Transverse colon (tissue), 4 donors: ENCODE measurements around the gene SMURF2. TPM values are rescaled to one million over a fixed set of nuclear protein-coding genes. Genes with fewer than 3 reads are reported as not detected.

Source experiments
- DNase-seq: peaks from one replicate; pipeline ENCODE4 v3.0.0-alpha.2; 2019
- H3K27ac ChIP-seq, 4 donors: fragments of 200-600 bp; sonication (generic); 2 replicates each; pipeline ENCODE4 v1.5.1; 2016 to 2018; ENCODE audit warnings: inconsistent platforms in 4 of 4
- H3K27me3 ChIP-seq: fragments of 200-600 bp; sonication (generic); 2 replicates; pipeline ENCODE4 v1.5.1; 2017; ENCODE audit warnings: inconsistent platforms
- H3K36me3 ChIP-seq, 4 donors: fragments of 200-600 bp; sonication (generic); 2 replicates each; pipeline ENCODE4 v1.5.1; 2017 to 2019; ENCODE audit warnings: inconsistent platforms in 4 of 4
- H3K4me1 ChIP-seq, 4 donors: fragments of 200-600 bp; sonication (generic); 2 replicates each; pipeline ENCODE4 v1.5.1; 2017 to 2020; ENCODE audit warnings: inconsistent platforms in 4 of 4
- H3K4me3 ChIP-seq, 4 donors: fragments of 200-600 bp; sonication (generic); 1 replicate in 1 of 4; 2 replicates in 3 of 4; pipeline versions ENCODE4 v1.5.1 to v1.6.1; 2017 to 2019; ENCODE audit warnings: inconsistent platforms in 4 of 4
- H3K9me3 ChIP-seq, 2 donors: fragments of 200-600 bp; sonication (generic); 2 replicates each; pipeline ENCODE4 v1.5.1; 2017 to 2019; ENCODE audit warnings: inconsistent platforms in 2 of 2
- CTCF ChIP-seq, 5 experiments: fragments of 200-600 bp in 3 of 5; fragments of 450-650 bp in 2 of 5; sonication (generic) in 3 of 5; IDR thresholded peaks; 1 replicate in 2 of 5; 2 replicates in 3 of 5; pipeline ENCODE4 v1.5.1; 2016 to 2017; ENCODE audit warnings: antibody characterized with exemption in 5 of 5, inconsistent platforms in 3 of 5, mild to moderate bottlenecking in 2 of 5, moderate library complexity in 1 of 5
- EP300 ChIP-seq: sonication (generic); formaldehyde crosslinking; IDR thresholded peaks from one replicate; pipeline ENCODE4 v1.6.1; 2017; ENCODE audit warnings: antibody characterized with exemption, low read depth
- POLR2A ChIP-seq: fragments of 450-650 bp; IDR thresholded peaks from one replicate; pipeline ENCODE4 v1.6.1; 2016; ENCODE audit warnings: antibody characterized with exemption, mild to moderate bottlenecking, moderate library complexity
- POLR2AphosphoS5 ChIP-seq, 3 donors: sonication (generic); formaldehyde crosslinking; IDR thresholded peaks; one replicate each; pipeline ENCODE4 v1.6.1; 2016; ENCODE audit warnings: antibody characterized with exemption in 3 of 3
- WGBS, 2 donors: methylation state at CpG; one replicate each; pipeline ENCODE4 v1.1.5; 2018; ENCODE audit warnings: low coverage in 1 of 2; 5-methylcytosine and 5-hydroxymethylcytosine counted together
- in situ Hi-C, 4 donors: fragments of 200-750 bp; cut with MboI; loops; one replicate each; pipeline versions ENCODE4 v1.15.0 to v1.15.1; 2017; ENCODE audit warnings: low sequenced_read_pairs in 3 of 4, low pct_ligation_motif_present in 1 of 4, low pct_unique_long_range_greater_than_20kb in 1 of 4
- intact Hi-C: fragments of 100-400 bp; cut with DNase I; formaldehyde crosslinking; loops from one replicate; pipeline ENCODE4 v1.15.1; 2023; ENCODE audit warnings: low total_unique reads
- total RNA-seq, 4 donors: library from RNA; depleted of rRNA; stranded (reverse); fragments of >200 nt; gene quantifications; one replicate each; pipeline ENCODE4 v1.1.0, GENCODE V29; 2016

The SMURF2 gene
- total RNA-seq, 4 donors from 2014 or later: 5.0 to 27.0 (median 14.0) TPM

- intact Hi-C loops (loop anchor here (5.0 kb wide), 1 partner anchor 630 kb away; the partner anchor contains the start of gene ICAM2), in situ Hi-C loops (no loop called here)
- Histone ChIP-seq H3K4me1 (peaks cover 0 to 39% (median 8%) of the 10 kb centered on the region in 4 donors), H3K27ac (no peak overlapping the region), H3K4me3 (no peak overlapping the region), H3K9me3 (peaks cover 0 to 4% of the 10 kb centered on the region in 2 donors), H3K27me3 (no peaks in the 10 kb centered on the region), H3K36me3 (no peaks in the 10 kb centered on the region)
- no peak for TF ChIP-seq CTCF (IDR thresholded peaks at IDR 0.05)
- no peak for TF ChIP-seq EP300
- TF ChIP-seq POLR2A: no peak
- DNase-seq: no peak
- 75 to 79% methylated on average over 3 of the region's 3 CpGs for WGBS, 2 donors
Observed at GRCh38 chr17:64651889-64652288, 10.2 kb downstream of the SMURF2 start.

GRCh38 chr17:64648234-64648633 lies 13.9 kb downstream of the SMURF2 start:
- intact Hi-C loops (no loop called here), in situ Hi-C loops (no loop called here)
- H3K36me3 ChIP-seq: no peaks in the 10 kb centered on the region
- TF ChIP-seq POLR2AphosphoS5 (IDR thresholded peaks at IDR 0.05): no peak
- TF ChIP-seq POLR2A: no peak
- no peak for TF ChIP-seq EP300
- DNase-seq: no peak
- H3K4me1 ChIP-seq: peaks cover 0 to 28% (median 2%) of the 10 kb centered on the region in 4 donors
- H3K4me3 ChIP-seq: no peak overlapping the region
- H3K27ac ChIP-seq: no peak overlapping the region
- 58 to 64% methylated on average over 1 of the region's 1 CpG for WGBS, 2 donors
- no peaks in the 10 kb centered on the region for H3K9me3 ChIP-seq
- no peaks in the 10 kb centered on the region for H3K27me3 ChIP-seq

- DNase-seq: no peak
- Histone ChIP-seq H3K9me3 (no peaks in the 10 kb centered on the region), H3K27me3 (no peaks in the 10 kb centered on the region), H3K27ac (no peak overlapping the region), H3K4me3 (no peak overlapping the region), H3K4me1 (peaks cover 0 to 27% (median 2%) of the 10 kb centered on the region in 4 donors), H3K36me3 (no peaks in the 10 kb centered on the region)
- intact Hi-C loops (no loop called here), in situ Hi-C loops (no loop called here)
- 100% methylated on average over 1 of the region's 1 CpG; no CpG with 5 or more reads in 1 of the 2 donors for WGBS, 2 donors
- TF ChIP-seq POLR2AphosphoS5 (IDR thresholded peaks at IDR 0.05) (no peak), CTCF (IDR thresholded peaks at IDR 0.05) (no peak), EP300 (no peak), POLR2A (no peak)
Observed at GRCh38 chr17:64647817-64648216, 14.3 kb downstream of the SMURF2 start.

GRCh38 chr17:64639516-64639915 lies 22.6 kb downstream of the SMURF2 start:
- Histone ChIP-seq H3K36me3 (no peaks in the 10 kb centered on the region), H3K9me3 (no peaks in the 10 kb centered on the region), H3K27me3 (no peaks in the 10 kb centered on the region), H3K4me1 (peaks cover 0 to 26% (median 6%) of the 10 kb centered on the region in 4 donors), H3K4me3 (no peak overlapping the region), H3K27ac (no peak overlapping the region)
- 94 to 100% methylated on average over 1 to 4 of the region's 4 CpGs for WGBS, 2 donors
- DNase-seq: no peak
- in situ Hi-C loops (no loop called here), intact Hi-C loops (no loop called here)
- TF ChIP-seq POLR2AphosphoS5 (IDR thresholded peaks at IDR 0.05) (no peak), POLR2A (no peak), CTCF (IDR thresholded peaks at IDR 0.05) (no peak), EP300 (no peak)
